Measurements from ENCODE around the gene DNAJB14.

DNAJB14 gene

GRCh38 chr4:99945718-99946355 is 581 bp downstream of the DNAJB14 start:
- TF ChIP-seq ARNTL (CRISPR knock-in tag; IDR thresholded peaks at IDR 0.05; ENCODE audit: borderline replicate concordance, low read depth) (no peak), PATZ1 (CRISPR knock-in tag; IDR thresholded peaks at IDR 0.05; ENCODE audit: borderline replicate concordance) (0 out of 2 replicates have a peak, but pooled peaks have one; percentile 29)
- peak; percentile 22 for ATAC-seq

GRCh38 chr4:99943904-99944437 is 2.4 kb downstream of the DNAJB14 start:
- TF ChIP-seq OSR1 (CRISPR knock-in tag; IDR thresholded peaks at IDR 0.05), result no peak
- TF ChIP-seq CREB5 (CRISPR knock-in tag; IDR thresholded peaks at IDR 0.05; ENCODE audit: low read depth), result no peak
- TF ChIP-seq TCF4 (CRISPR knock-in tag; IDR thresholded peaks at IDR 0.05; ENCODE audit: borderline replicate concordance), result no peak
- no peak for TF ChIP-seq ZNF70 (CRISPR knock-in tag; IDR thresholded peaks at IDR 0.05)
- TF ChIP-seq POU6F1 (CRISPR knock-in tag; IDR thresholded peaks at IDR 0.05; ENCODE audit: borderline replicate concordance, low read depth), result no peak
- no peak for TF ChIP-seq ARNTL (CRISPR knock-in tag; IDR thresholded peaks at IDR 0.05; ENCODE audit: borderline replicate concordance, low read depth)
- no peak for TF ChIP-seq ZFP30 (CRISPR knock-in tag; IDR thresholded peaks at IDR 0.05)
- TF ChIP-seq CSDC2 (CRISPR knock-in tag; IDR thresholded peaks at IDR 0.05), result no peak
- TF ChIP-seq SNAI2 (CRISPR knock-in tag; IDR thresholded peaks at IDR 0.05), result no peak
- no peak for TF ChIP-seq TSHZ2 (CRISPR knock-in tag; IDR thresholded peaks at IDR 0.05)
- TF ChIP-seq CSRNP3 (CRISPR knock-in tag; IDR thresholded peaks at IDR 0.05), result no peak
- TF ChIP-seq ZFP3 (CRISPR knock-in tag; IDR thresholded peaks at IDR 0.05), result no peak
- no peak for TF ChIP-seq RARB (CRISPR knock-in tag; IDR thresholded peaks at IDR 0.05)
- TF ChIP-seq ESRRG (CRISPR knock-in tag; IDR thresholded peaks at IDR 0.05), result no peak
- no peak for TF ChIP-seq BACH2 (CRISPR knock-in tag; IDR thresholded peaks at IDR 0.05; ENCODE audit: borderline replicate concordance)
- ATAC-seq, result no peak

- TF ChIP-seq TCF4 (CRISPR knock-in tag; IDR thresholded peaks at IDR 0.05; ENCODE audit: borderline replicate concordance) (peak; percentile 41; the same call in 1 of the 2 replicates), ZFP3 (CRISPR knock-in tag; IDR thresholded peaks at IDR 0.05) (no peak)
- ATAC-seq, result no peak
Observed at GRCh38 chr4:99938243-99938753, 8.1 kb downstream of the DNAJB14 start.

GRCh38 chr4:99934891-99935290 is 11.5 kb downstream of the DNAJB14 start:
- ATAC-seq, result no peak
- TF ChIP-seq BACH2 (CRISPR knock-in tag; IDR thresholded peaks at IDR 0.05; ENCODE audit: borderline replicate concordance) (no peak), ZNF565 (CRISPR knock-in tag; conservative IDR thresholded peaks at IDR 0.05; ENCODE audit: low read depth) (no peak), CREB5 (CRISPR knock-in tag; IDR thresholded peaks at IDR 0.05; ENCODE audit: low read depth) (no peak), PATZ1 (CRISPR knock-in tag; IDR thresholded peaks at IDR 0.05; ENCODE audit: borderline replicate concordance) (no peak), OSR1 (CRISPR knock-in tag; IDR thresholded peaks at IDR 0.05) (no peak), RARB (CRISPR knock-in tag; IDR thresholded peaks at IDR 0.05) (no peak), TSHZ2 (CRISPR knock-in tag; IDR thresholded peaks at IDR 0.05) (no peak), SNAI2 (CRISPR knock-in tag; IDR thresholded peaks at IDR 0.05) (no peak), TCF4 (CRISPR knock-in tag; IDR thresholded peaks at IDR 0.05; ENCODE audit: borderline replicate concordance) (no peak), ZNF70 (CRISPR knock-in tag; IDR thresholded peaks at IDR 0.05) (no peak)
